ENCODE results near the gene IL21R. TPM values are rescaled to one million over a fixed set of nuclear protein-coding genes. Genes with fewer than 3 reads are reported as not detected.
A peak's percentile ranks its signal among the peaks of the same experiment; 100 is the strongest.

IL21R gene
- total RNA-seq (10 to 100 TPM; 29.3 to 29.4 TPM), polyA plus RNA-seq (10 to 100 TPM; 26.5 to 47.1 (median 33.9) TPM), total RNA-seq (70.3 to 407 (median 87.7) reads per million in 6 experiments)

DNA sequence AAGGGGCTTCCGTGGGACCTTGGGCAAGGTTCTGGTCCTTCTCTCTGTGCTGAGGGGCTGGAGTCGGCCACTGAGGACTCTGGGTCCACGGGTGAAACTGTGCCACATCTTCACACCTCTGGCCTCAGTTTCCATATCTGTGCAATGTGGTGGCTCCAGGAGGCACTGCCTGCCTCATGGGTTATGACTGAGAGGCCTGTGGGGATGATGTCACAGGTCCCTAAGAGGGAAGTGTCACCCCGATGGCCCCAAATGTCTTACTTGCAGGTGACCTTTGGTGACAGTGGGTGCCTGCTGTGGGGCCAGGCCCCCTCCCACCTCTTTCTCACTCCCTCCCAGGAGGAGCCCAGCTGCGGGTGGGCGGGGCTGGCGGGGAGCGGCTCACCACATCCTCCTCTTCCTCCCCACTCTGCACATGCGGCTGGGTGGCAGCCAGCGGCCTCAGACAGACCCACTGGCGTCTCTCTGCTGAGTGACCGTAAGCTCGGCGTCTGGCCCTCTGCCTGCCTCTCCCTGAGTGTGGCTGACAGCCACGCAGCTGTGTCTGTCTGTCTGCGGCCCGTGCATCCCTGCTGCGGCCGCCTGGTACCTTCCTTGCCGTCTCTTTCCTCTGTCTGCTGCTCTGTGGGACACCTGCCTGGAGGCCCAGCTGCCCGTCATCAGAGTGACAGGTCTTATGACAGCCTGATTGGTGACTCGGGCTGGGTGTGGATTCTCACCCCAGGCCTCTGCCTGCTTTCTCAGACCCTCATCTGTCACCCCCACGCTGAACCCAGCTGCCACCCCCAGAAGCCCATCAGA lies at the start of gene IL21R:
IL21R (plus strand) TSS at position 407 of the 801 bp plus-strand sequence. CDS start 27,898 bp downstream, outside the sequence.
- peak; percentile 71 to 94 (median 82) for DNase-seq
- Mint-ChIP-seq H3K4me1 (peaks cover 29 to 87% (median 73%) of the 10 kb centered on the region in 4 donors), H3K9me3 (no peaks in the 10 kb centered on the region), H3K27ac (peak within 1 kb of the TSS; percentile 92 to 100 (median 99)), H3K4me3 (peak within 1 kb of the TSS; percentile 97 to 99 (median 98)), H3K27me3 (no peaks in the 10 kb centered on the region), H3K36me3 (peaks cover 0 to 9% (median 0%) of the 10 kb centered on the region in 3 donors)
- ATAC-seq: peak; percentile 80 to 81
- POLR2A ChIA-PET: interaction anchor here (0.6 to 9.3 kb wide), 23 partner anchors 8 to 292 kb away, joined by 3 to 167 read pairs (median 5); partner anchors contain the start of gene KDM8

DNA sequence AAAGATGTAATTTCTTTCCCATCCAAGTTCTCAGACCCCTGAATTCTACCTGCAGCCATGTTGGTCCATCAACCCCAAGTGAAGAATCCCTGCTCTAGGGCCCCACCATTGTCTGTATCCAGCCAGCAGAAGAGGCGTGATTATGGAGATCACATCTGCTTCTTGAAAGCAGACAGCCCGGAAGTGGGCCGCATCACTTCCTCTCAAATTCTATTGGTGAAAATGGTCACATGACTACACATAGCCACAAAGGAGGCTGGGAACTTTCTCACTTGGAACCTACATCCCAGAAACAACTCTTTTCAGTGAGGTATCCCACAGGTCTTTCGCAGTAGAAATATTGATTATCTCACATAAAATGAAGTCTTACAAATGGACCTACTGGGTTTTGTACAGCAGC lies 48.1 kb upstream of the IL21R start:
- POLR2A ChIA-PET: interaction anchor here (0.8 kb wide), 1 partner anchor 38 kb away, joined by 3 read pairs; no protein-coding TSS in a partner anchor
- H3K4me3 Mint-ChIP-seq: no peak overlapping the region
- peaks cover 5 to 22% (median 13%) of the 10 kb centered on the region in 4 donors for H3K4me1 Mint-ChIP-seq
- H3K9me3 Mint-ChIP-seq: no peaks in the 10 kb centered on the region
- H3K27ac Mint-ChIP-seq: peak overlapping the region in 8 of 10 donors; percentile 69 to 90 (median 84)
- no peak for ATAC-seq
- no peak for DNase-seq
- no peaks in the 10 kb centered on the region for H3K27me3 Mint-ChIP-seq
- peaks cover 7 to 88% (median 51%) of the 10 kb centered on the region in 3 donors for H3K36me3 Mint-ChIP-seq

GRCh38 chr16:27355610-27356009 lies 46.4 kb upstream of the IL21R start:
- H3K27me3 Mint-ChIP-seq: no peaks in the 10 kb centered on the region
- peaks cover 5 to 21% (median 13%) of the 10 kb centered on the region in 4 donors for H3K4me1 Mint-ChIP-seq
- peaks cover 12 to 83% (median 47%) of the 10 kb centered on the region in 3 donors for H3K36me3 Mint-ChIP-seq
- POLR2A ChIA-PET: interaction anchor here (0.6 to 2.0 kb wide), 4 partner anchors 12 to 128 kb away, joined by 4 to 6 read pairs (median 5); no protein-coding TSS in a partner anchor
- peak; percentile 58 to 62 for ATAC-seq
- no peaks in the 10 kb centered on the region for H3K9me3 Mint-ChIP-seq
- peak in 7 of 10 donors; percentile 20 to 42 (median 27) for DNase-seq
- peak overlapping the region in 9 of 10 donors; percentile 15 to 92 (median 76) for H3K27ac Mint-ChIP-seq
- H3K4me3 Mint-ChIP-seq: peak overlapping the region in 1 of 10 donors; percentile 54

DNA sequence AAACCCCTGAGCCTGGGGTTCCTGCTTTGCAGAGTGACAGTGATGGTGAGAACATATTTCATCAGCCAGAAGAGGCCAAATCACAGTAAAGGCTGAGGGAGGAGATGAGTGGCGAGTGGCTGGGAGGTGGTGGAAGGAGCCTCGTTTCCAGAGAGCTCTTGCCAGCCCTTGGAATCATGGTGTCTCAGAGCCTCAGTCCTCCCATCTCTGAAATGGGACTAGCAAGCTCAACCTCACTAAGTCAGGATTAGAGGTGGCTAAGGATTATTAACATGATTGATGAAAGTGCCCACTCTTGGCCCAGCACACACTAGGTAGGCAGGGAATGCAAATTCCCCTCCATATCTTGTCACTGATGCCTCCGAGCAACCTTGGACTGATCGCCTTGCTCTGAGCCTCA lies 45.2 kb upstream of the IL21R start:
- DNase-seq (no peak), ATAC-seq (no peak)
- Mint-ChIP-seq H3K27me3 (no peaks in the 10 kb centered on the region), H3K9me3 (no peaks in the 10 kb centered on the region), H3K4me1 (peaks cover 5 to 21% (median 13%) of the 10 kb centered on the region in 4 donors), H3K36me3 (peaks cover 12 to 82% (median 44%) of the 10 kb centered on the region in 3 donors), H3K4me3 (no peak overlapping the region), H3K27ac (peak overlapping the region in 9 of 10 donors; percentile 6 to 85 (median 56))
- POLR2A ChIA-PET: interaction anchor here (0.6 to 1.7 kb wide), 4 partner anchors 9 to 122 kb away, joined by 3 to 6 read pairs (median 3); no protein-coding TSS in a partner anchor

GRCh38 chr16:27359051-27359450 lies 42.9 kb upstream of the IL21R start:
- DNase-seq (no peak), ATAC-seq (no peak)
- Mint-ChIP-seq H3K9me3 (no peaks in the 10 kb centered on the region), H3K27ac (peak overlapping the region in 9 of 10 donors; percentile 25 to 74 (median 51)), H3K4me1 (peaks cover 12 to 28% (median 19%) of the 10 kb centered on the region in 4 donors), H3K27me3 (no peaks in the 10 kb centered on the region), H3K36me3 (peaks cover 11 to 82% (median 43%) of the 10 kb centered on the region in 3 donors), H3K4me3 (peak overlapping the region in 1 of 10 donors; percentile 62)
- POLR2A ChIA-PET: no interaction called here

DNA sequence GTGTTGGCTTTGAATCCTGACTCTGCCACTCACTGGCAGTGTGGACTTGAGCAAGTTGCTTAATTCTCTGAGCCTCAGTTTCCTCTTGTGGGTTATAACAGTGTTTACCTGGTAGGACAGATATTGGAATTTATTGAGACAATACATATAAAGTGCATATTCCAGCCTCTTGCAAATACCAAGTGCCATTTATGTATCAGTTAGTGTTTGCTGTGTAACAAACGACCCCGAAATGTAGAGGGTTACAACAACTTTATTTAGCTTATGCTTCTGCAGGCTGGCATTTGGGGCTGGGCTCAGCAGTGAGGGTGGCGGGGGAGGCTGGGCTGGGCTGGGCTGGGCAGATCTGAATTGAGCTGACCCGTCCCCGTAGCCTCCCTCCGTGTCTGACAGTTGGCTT lies 42.4 kb upstream of the IL21R start:
- Mint-ChIP-seq H3K36me3 (peaks cover 7 to 81% (median 38%) of the 10 kb centered on the region in 3 donors), H3K27me3 (no peaks in the 10 kb centered on the region), H3K9me3 (no peaks in the 10 kb centered on the region), H3K27ac (peak overlapping the region in 5 of 10 donors; percentile 29 to 73 (median 71)), H3K4me3 (no peak overlapping the region), H3K4me1 (peaks cover 14 to 30% (median 22%) of the 10 kb centered on the region in 4 donors)
- POLR2A ChIA-PET: interaction anchor here (0.6 kb wide), 1 partner anchor 30 kb away, joined by 4 read pairs; no protein-coding TSS in a partner anchor
- DNase-seq (no peak), ATAC-seq (no peak)

GRCh38 chr16:27361987-27362386 lies 40.0 kb upstream of the IL21R start:
- Mint-ChIP-seq H3K9me3 (no peaks in the 10 kb centered on the region), H3K4me1 (peaks cover 14 to 40% (median 35%) of the 10 kb centered on the region in 4 donors), H3K27ac (peak overlapping the region in 9 of 10 donors; percentile 33 to 95 (median 76)), H3K27me3 (no peaks in the 10 kb centered on the region), H3K36me3 (peaks cover 7 to 65% (median 31%) of the 10 kb centered on the region in 3 donors), H3K4me3 (no peak overlapping the region)
- POLR2A ChIA-PET: interaction anchor here (0.8 kb wide), 1 partner anchor 40 kb away, joined by 4 read pairs; the partner anchor contains the start of gene IL21R
- DNase-seq (no peak), ATAC-seq (no peak)

DNA sequence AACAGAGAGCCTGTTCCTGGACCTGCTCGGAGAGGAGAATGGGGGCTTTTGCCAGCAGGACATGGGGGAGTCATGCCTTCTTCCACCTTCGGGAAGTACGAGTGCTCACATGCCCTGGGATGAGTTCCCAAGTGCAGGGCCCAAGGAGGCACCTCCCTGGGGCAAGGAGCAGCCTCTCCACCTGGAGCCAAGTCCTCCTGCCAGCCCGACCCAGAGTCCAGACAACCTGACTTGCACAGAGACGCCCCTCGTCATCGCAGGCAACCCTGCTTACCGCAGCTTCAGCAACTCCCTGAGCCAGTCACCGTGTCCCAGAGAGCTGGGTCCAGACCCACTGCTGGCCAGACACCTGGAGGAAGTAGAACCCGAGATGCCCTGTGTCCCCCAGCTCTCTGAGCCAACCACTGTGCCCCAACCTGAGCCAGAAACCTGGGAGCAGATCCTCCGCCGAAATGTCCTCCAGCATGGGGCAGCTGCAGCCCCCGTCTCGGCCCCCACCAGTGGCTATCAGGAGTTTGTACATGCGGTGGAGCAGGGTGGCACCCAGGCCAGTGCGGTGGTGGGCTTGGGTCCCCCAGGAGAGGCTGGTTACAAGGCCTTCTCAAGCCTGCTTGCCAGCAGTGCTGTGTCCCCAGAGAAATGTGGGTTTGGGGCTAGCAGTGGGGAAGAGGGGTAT lies 39.3 kb upstream of the IL21R start:
- Mint-ChIP-seq H3K27ac (peak overlapping the region in 9 of 10 donors; percentile 9 to 95 (median 63)), H3K36me3 (peaks cover 7 to 60% (median 31%) of the 10 kb centered on the region in 3 donors), H3K9me3 (no peaks in the 10 kb centered on the region), H3K27me3 (no peaks in the 10 kb centered on the region), H3K4me3 (no peak overlapping the region), H3K4me1 (peaks cover 14 to 44% (median 40%) of the 10 kb centered on the region in 4 donors)
- POLR2A ChIA-PET: no interaction called here
- DNase-seq (no peak), ATAC-seq (no peak)

DNA sequence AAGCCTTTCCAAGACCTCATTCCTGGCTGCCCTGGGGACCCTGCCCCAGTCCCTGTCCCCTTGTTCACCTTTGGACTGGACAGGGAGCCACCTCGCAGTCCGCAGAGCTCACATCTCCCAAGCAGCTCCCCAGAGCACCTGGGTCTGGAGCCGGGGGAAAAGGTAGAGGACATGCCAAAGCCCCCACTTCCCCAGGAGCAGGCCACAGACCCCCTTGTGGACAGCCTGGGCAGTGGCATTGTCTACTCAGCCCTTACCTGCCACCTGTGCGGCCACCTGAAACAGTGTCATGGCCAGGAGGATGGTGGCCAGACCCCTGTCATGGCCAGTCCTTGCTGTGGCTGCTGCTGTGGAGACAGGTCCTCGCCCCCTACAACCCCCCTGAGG lies 38.7 kb upstream of the IL21R start:
- POLR2A ChIA-PET: interaction anchor here (1.3 kb wide), 1 partner anchor 159 kb away, joined by 3 read pairs; no protein-coding TSS in a partner anchor
- no peak overlapping the region for H3K4me3 Mint-ChIP-seq
- no peaks in the 10 kb centered on the region for H3K27me3 Mint-ChIP-seq
- peaks cover 16 to 49% (median 45%) of the 10 kb centered on the region in 4 donors for H3K4me1 Mint-ChIP-seq
- ATAC-seq (no peak), DNase-seq (no peak)
- H3K27ac Mint-ChIP-seq: peak overlapping the region in 8 of 10 donors; percentile 19 to 100 (median 93)
- H3K9me3 Mint-ChIP-seq: no peaks in the 10 kb centered on the region
- H3K36me3 Mint-ChIP-seq: peaks cover 7 to 54% (median 31%) of the 10 kb centered on the region in 3 donors

- no peak for ATAC-seq
- no peaks in the 10 kb centered on the region for H3K9me3 Mint-ChIP-seq
- POLR2A ChIA-PET: interaction anchor here (0.9 to 1.3 kb wide), 3 partner anchors 89 to 160 kb away, joined by 3 to 4 read pairs (median 3); no protein-coding TSS in a partner anchor
- H3K4me3 Mint-ChIP-seq: no peak overlapping the region
- peak overlapping the region in 9 of 10 donors; percentile 31 to 100 (median 94) for H3K27ac Mint-ChIP-seq
- H3K36me3 Mint-ChIP-seq: peaks cover 5 to 49% (median 27%) of the 10 kb centered on the region in 3 donors
- H3K4me1 Mint-ChIP-seq: peaks cover 19 to 54% (median 50%) of the 10 kb centered on the region in 4 donors
- no peaks in the 10 kb centered on the region for H3K27me3 Mint-ChIP-seq
- DNase-seq: no peak
Measured at GRCh38 chr16:27363797-27364196, 38.2 kb upstream of the IL21R start.

GRCh38 chr16:27364493-27365141 lies 37.4 kb upstream of the IL21R start:
- no peaks in the 10 kb centered on the region for H3K9me3 Mint-ChIP-seq
- ATAC-seq (no peak), DNase-seq (no peak)
- peak overlapping the region in 1 of 10 donors; percentile 45 for H3K4me3 Mint-ChIP-seq
- H3K4me1 Mint-ChIP-seq: peaks cover 19 to 62% (median 52%) of the 10 kb centered on the region in 4 donors
- H3K27me3 Mint-ChIP-seq: no peaks in the 10 kb centered on the region
- POLR2A ChIA-PET: interaction anchor here (0.7 to 4.3 kb wide), 6 partner anchors 9 to 161 kb away, joined by 3 to 156 read pairs (median 4); partner anchors contain the start of gene IL21R
- H3K36me3 Mint-ChIP-seq: peaks cover 0 to 40% (median 20%) of the 10 kb centered on the region in 3 donors
- peak overlapping the region in 9 of 10 donors; percentile 70 to 100 (median 94) for H3K27ac Mint-ChIP-seq

Data from naive thymus-derived CD8-positive, alpha-beta T cell (primary cell).